MM.1S (cell line): ENCODE results near the gene NGRN.

Experiments used
- CTCF ChIP-seq: fragments of 300-600 bp; sonication (generic); IDR thresholded peaks from 2 replicates; pipeline ENCODE4 v1.5.1; 2016; ENCODE audit warnings: antibody characterized with exemption, low read length, mixed read lengths
- EZH2 ChIP-seq: fragments of 300-600 bp; sonication (generic); optimal IDR thresholded peaks from 2 replicates; pipeline ENCODE3; 2017; ENCODE audit warnings: low read depth, mild to moderate bottlenecking, antibody characterized with exemption, low read length, mixed read lengths

DNA sequence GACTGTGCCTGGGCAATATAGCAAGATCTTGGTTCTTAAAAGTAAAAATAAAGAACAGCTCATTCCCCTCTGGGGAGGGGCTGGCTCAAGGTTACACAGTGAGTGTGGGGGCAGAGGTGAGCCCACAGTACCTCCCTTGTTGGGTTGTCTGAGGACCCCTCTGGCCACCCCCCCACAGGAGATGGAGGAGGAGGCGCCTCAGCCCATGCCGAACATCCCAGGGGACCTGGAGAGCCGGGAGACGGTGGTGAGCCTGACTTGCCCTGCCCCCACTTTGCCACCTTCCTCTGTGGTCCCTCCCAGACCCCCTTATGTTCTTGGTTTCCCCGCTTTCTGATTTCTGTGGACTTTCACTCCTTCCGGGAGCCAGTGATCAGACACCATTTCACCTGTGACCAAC lies 28.7 kb downstream of the NGRN start:
- TF ChIP-seq CTCF: no peak
- TF ChIP-seq EZH2: no peak
